ENCODE results near the gene PAM.

DNA sequence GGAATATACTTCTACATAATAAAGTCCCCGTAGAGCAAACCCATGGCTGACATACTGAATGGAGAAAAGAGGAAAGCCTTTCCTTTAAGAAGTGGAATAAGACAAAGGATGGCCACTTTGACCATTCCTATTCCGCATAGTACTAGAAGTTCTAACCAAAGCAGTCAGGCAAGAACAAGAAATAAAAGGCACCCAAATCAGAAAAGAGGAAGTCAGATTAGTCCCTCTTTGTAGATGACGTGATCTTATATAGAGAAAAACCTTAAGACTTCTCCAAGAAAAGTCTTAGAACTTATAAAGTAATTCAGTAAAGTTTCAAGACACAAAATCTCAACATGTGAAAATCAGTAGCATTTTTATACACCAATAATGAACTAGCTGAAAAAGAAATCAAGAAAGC, 231.0 kb downstream of the PAM start:
- TF ChIP-seq, protein P1, sequence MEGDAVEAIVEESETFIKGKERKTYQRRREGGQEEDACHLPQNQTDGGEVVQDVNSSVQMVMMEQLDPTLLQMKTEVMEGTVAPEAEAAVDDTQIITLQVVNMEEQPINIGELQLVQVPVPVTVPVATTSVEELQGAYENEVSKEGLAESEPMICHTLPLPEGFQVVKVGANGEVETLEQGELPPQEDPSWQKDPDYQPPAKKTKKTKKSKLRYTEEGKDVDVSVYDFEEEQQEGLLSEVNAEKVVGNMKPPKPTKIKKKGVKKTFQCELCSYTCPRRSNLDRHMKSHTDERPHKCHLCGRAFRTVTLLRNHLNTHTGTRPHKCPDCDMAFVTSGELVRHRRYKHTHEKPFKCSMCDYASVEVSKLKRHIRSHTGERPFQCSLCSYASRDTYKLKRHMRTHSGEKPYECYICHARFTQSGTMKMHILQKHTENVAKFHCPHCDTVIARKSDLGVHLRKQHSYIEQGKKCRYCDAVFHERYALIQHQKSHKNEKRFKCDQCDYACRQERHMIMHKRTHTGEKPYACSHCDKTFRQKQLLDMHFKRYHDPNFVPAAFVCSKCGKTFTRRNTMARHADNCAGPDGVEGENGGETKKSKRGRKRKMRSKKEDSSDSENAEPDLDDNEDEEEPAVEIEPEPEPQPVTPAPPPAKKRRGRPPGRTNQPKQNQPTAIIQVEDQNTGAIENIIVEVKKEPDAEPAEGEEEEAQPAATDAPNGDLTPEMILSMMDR (IDR thresholded peaks at IDR 0.05) = no peak
- no peak for TF ChIP-seq POLR2A (IDR thresholded peaks at IDR 0.05)

Data from heart left ventricle (tissue), 13 donors.